ENCODE data around the gene CNOT11. TPM values are rescaled to one million over a fixed set of nuclear protein-coding genes. Genes with fewer than 3 reads are reported as not detected.

Gene CNOT11
- total RNA-seq, 1 donor from 2014 or later = 32.5 TPM

GRCh38 chr2:101264360-101264939, 11.8 kb downstream of the CNOT11 start:
- Histone ChIP-seq H3K4me1 (no peaks in the 10 kb centered on the region), H3K27ac (no peak overlapping the region), H3K4me3 (no peak overlapping the region), H3K9me3 (no peaks in the 10 kb centered on the region), H3K27me3 (no peaks in the 10 kb centered on the region), H3K36me3 (peaks cover 62 to 69% of the 10 kb centered on the region in 2 donors)
- no peak for DNase-seq (ENCODE audit: low spot score in 2 of 2)
- intact Hi-C loops (cut with DNase I) = no loop called here
- TF ChIP-seq CTCF (IDR thresholded peaks at IDR 0.05) = no peak

GRCh38 chr2:101265893-101266499, 13.3 kb downstream of the CNOT11 start:
- Histone ChIP-seq H3K27me3 (no peaks in the 10 kb centered on the region), H3K9me3 (no peaks in the 10 kb centered on the region), H3K4me1 (no peaks in the 10 kb centered on the region), H3K4me3 (no peak overlapping the region), H3K27ac (no peak overlapping the region), H3K36me3 (peaks cover 72 to 82% of the 10 kb centered on the region in 2 donors)
- TF ChIP-seq CTCF (IDR thresholded peaks at IDR 0.05) = no peak
- DNase-seq (ENCODE audit: low spot score in 2 of 2) = no peak
- intact Hi-C loops (cut with DNase I) = no loop called here

GRCh38 chr2:101267671-101268656, 15.3 kb downstream of the CNOT11 start:
- Histone ChIP-seq H3K4me1 (no peaks in the 10 kb centered on the region), H3K36me3 (peaks cover 78 to 93% of the 10 kb centered on the region in 2 donors), H3K9me3 (no peaks in the 10 kb centered on the region), H3K4me3 (no peak overlapping the region), H3K27me3 (no peaks in the 10 kb centered on the region), H3K27ac (no peak overlapping the region)
- DNase-seq (ENCODE audit: low spot score in 2 of 2) = no peak
- TF ChIP-seq CTCF (IDR thresholded peaks at IDR 0.05) = no peak
- intact Hi-C loops (cut with DNase I) = no loop called here

GRCh38 chr2:101270700-101271259, 18.1 kb downstream of the CNOT11 start:
- no peak for TF ChIP-seq CTCF (IDR thresholded peaks at IDR 0.05)
- Histone ChIP-seq H3K4me1 (no peaks in the 10 kb centered on the region), H3K9me3 (no peaks in the 10 kb centered on the region), H3K4me3 (no peak overlapping the region), H3K36me3 (peaks cover 68 to 83% of the 10 kb centered on the region in 2 donors), H3K27ac (no peak overlapping the region), H3K27me3 (no peaks in the 10 kb centered on the region)
- DNase-seq (ENCODE audit: low spot score in 2 of 2) = no peak
- intact Hi-C loops (cut with DNase I) = no loop called here

- Histone ChIP-seq H3K9me3 (no peaks in the 10 kb centered on the region), H3K4me1 (no peaks in the 10 kb centered on the region), H3K27me3 (no peaks in the 10 kb centered on the region), H3K36me3 (peaks cover 55 to 74% of the 10 kb centered on the region in 2 donors), H3K27ac (no peak overlapping the region), H3K4me3 (no peak overlapping the region)
- intact Hi-C loops (cut with DNase I) = no loop called here
- no peak for TF ChIP-seq CTCF (IDR thresholded peaks at IDR 0.05)
- no peak for DNase-seq (ENCODE audit: low spot score in 2 of 2)
These were observed 19.5 kb downstream of the CNOT11 start for GRCh38 chr2:101272045-101272784.

All from ascending aorta (tissue), 2 donors.